NCI-H2107 treated with DMSO at 0.1 percent for 48 hours (cell line): ENCODE data around the gene NDUFA11.
A peak's percentile ranks its signal among the peaks of the same experiment; 100 is the strongest.
"Not testable (repeated sequence)": the region's sequence is repeated elsewhere in the genome, so short reads cannot be mapped to it uniquely, and the experiment has no call there.

Source experiments
- DNase-seq: peaks from one replicate; lab custom pipeline; 2025; ENCODE audit not compliant: unreplicated experiment; lab: John Stamatoyannopoulos, UW

Gene NDUFA11

GRCh38 chr19:5891572-5891937, 12.0 kb downstream of the NDUFA11 start:
- no peak for DNase-seq

GRCh38 chr19:5890099-5890498, 13.5 kb downstream of the NDUFA11 start:
- no peak for DNase-seq

GRCh38 chr19:5889288-5889971, 14.2 kb downstream of the NDUFA11 start:
- no peak for DNase-seq

GRCh38 chr19:5884065-5884811, 19.4 kb downstream of the NDUFA11 start:
- DNase-seq: not testable (repeated sequence)

- DNase-seq: peak; percentile 21
Observed at GRCh38 chr19:5883157-5883873, 20.3 kb downstream of the NDUFA11 start.

GRCh38 chr19:5882421-5882968, 21.1 kb downstream of the NDUFA11 start:
- no peak for DNase-seq

- DNase-seq: peak; percentile 61
Observed at GRCh38 chr19:5881543-5882299, 21.9 kb downstream of the NDUFA11 start.

- DNase-seq: no peak
Observed at GRCh38 chr19:5880604-5881078, 22.9 kb downstream of the NDUFA11 start.

GRCh38 chr19:5880196-5880595, 23.4 kb downstream of the NDUFA11 start:
- DNase-seq: no peak

GRCh38 chr19:5877882-5878281, 25.7 kb downstream of the NDUFA11 start:
- DNase-seq: peak; percentile 32

GRCh38 chr19:5877427-5877826, 26.2 kb downstream of the NDUFA11 start:
- no peak for DNase-seq

- not testable (repeated sequence) for DNase-seq
Observed at GRCh38 chr19:5874496-5874895, 29.1 kb downstream of the NDUFA11 start.

- DNase-seq: no peak
Observed at GRCh38 chr19:5873617-5874199, 29.9 kb downstream of the NDUFA11 start.

- no peak for DNase-seq
Observed at GRCh38 chr19:5870986-5871394, 32.6 kb downstream of the NDUFA11 start.

- DNase-seq: no peak
Observed at GRCh38 chr19:5867201-5868136, 36.1 kb downstream of the NDUFA11 start.

- no peak for DNase-seq
Observed at GRCh38 chr19:5865772-5866171, 37.8 kb downstream of the NDUFA11 start.

- DNase-seq: no peak
Observed at GRCh38 chr19:5864725-5865486, 38.7 kb downstream of the NDUFA11 start.

GRCh38 chr19:5864013-5864720, 39.4 kb downstream of the NDUFA11 start:
- DNase-seq: no peak
